Stimulated activated CD4-positive, alpha-beta T cell treated with anti-CD3 and anti-CD28 coated beads, Interleukin-15, amount 100 ng/mL, for 48 hours (primary cell): Measurements from ENCODE around the gene GDPGP1.

Experiments used
- DNase-seq, 2 donors: peaks; one replicate each; pipeline ENCODE4 v3.0.0-alpha.2; 2020; ENCODE audit warnings: low read depth in 2 of 2

Gene GDPGP1

DNA sequence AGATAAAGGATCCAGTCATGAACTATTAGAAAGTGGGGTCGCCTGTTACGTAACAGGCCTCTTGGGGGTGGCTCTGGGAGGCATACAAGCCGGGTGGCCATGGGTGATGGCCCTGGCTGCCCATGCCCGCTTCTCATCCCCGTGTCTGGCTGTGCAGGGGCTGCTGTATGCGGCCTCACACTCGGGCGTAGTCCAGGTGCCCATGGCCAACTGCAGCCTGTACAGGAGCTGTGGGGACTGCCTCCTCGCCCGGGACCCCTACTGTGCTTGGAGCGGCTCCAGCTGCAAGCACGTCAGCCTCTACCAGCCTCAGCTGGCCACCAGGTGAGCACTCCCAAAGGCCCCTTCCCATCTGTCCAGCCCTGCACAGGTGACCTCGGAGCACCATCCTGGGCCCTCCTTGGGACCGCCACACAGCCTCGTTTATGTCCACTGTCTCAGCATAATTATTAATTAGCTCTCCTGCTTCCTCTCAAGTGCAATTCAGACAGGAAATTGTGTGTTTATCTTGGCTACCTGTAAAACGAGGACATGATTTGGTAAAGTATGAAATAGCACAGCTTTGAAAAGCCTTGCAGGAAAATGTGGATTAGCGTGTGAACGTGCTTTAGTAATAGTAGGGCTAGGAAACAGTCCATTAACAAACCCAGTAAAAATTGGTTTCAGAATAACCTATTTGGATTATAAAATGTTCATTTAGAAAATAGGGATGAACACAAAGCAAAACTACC lies 8.3 kb upstream of the GDPGP1 start:
- DNase-seq, result no peak

DNA sequence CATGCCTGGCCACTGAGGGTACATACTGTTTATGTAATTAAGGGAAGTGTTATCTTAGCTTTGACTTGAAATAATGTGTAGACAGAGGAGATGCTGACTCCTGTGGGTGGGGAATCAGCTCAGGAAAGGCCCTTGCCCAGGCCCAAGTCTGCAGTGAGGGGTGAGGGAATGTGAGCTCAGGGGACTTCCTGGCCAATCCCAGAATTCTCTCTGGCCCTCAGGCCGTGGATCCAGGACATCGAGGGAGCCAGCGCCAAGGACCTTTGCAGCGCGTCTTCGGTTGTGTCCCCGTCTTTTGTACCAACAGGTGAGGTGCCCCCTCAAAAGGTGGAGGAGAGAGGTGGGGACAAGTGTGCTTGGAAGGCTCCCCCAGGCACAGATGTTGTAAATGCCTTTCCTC lies 6.7 kb upstream of the GDPGP1 start:
- no peak for DNase-seq

DNA sequence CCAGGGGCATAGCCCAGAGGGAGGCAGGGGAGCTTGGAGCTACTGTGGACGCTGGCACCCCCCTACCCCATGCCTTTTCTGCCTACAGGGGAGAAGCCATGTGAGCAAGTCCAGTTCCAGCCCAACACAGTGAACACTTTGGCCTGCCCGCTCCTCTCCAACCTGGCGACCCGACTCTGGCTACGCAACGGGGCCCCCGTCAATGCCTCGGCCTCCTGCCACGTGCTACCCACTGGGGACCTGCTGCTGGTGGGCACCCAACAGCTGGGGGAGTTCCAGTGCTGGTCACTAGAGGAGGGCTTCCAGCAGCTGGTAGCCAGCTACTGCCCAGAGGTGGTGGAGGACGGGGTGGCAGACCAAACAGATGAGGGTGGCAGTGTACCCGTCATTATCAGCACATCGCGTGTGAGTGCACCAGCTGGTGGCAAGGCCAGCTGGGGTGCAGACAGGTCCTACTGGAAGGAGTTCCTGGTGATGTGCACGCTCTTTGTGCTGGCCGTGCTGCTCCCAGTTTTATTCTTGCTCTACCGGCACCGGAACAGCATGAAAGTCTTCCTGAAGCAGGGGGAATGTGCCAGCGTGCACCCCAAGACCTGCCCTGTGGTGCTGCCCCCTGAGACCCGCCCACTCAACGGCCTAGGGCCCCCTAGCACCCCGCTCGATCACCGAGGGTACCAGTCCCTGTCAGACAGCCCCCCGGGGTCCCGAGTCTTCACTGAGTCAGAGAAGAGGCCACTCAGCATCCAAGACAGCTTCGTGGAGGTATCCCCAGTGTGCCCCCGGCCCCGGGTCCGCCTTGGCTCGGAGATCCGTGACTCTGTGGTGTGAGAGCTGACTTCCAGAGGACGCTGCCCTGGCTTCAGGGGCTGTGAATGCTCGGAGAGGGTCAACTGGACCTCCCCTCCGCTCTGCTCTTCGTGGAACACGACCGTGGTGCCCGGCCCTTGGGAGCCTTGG lies 5.9 kb upstream of the GDPGP1 start:
- no peak for DNase-seq

GRCh38 chr15:90228960-90229359 lies 5.0 kb upstream of the GDPGP1 start:
- DNase-seq, result no peak

- DNase-seq, result no peak
Observed at GRCh38 chr15:90230071-90230494, 3.9 kb upstream of the GDPGP1 start.

DNA sequence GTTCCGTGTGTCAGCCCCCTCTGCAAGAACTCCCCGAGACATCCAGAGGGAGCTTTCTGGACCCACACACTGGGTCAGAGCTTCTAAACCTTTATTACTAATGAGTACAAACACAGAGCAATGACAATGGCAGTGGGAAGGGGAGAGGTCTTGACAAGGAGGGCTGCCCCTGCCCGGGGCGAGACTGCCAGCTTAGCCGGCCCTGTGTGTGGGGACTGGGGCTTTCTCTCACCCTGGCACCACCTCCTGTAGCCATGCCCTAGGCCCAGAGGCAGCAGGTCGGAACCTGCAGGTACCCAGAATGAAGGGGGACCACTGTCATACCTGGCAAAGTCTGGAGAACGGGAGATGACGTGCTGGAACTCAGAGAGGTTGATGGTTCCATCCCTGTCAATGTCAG lies 3.4 kb upstream of the GDPGP1 start:
- DNase-seq, result no peak

GRCh38 chr15:90231028-90232017 lies 2.7 kb upstream of the GDPGP1 start:
- peak; percentile 55 to 56 for DNase-seq

- DNase-seq, result no peak
Observed at GRCh38 chr15:90232196-90232595, 1.8 kb upstream of the GDPGP1 start.

- no peak for DNase-seq
Observed at GRCh38 chr15:90232941-90233386, 1.0 kb upstream of the GDPGP1 start.

DNA sequence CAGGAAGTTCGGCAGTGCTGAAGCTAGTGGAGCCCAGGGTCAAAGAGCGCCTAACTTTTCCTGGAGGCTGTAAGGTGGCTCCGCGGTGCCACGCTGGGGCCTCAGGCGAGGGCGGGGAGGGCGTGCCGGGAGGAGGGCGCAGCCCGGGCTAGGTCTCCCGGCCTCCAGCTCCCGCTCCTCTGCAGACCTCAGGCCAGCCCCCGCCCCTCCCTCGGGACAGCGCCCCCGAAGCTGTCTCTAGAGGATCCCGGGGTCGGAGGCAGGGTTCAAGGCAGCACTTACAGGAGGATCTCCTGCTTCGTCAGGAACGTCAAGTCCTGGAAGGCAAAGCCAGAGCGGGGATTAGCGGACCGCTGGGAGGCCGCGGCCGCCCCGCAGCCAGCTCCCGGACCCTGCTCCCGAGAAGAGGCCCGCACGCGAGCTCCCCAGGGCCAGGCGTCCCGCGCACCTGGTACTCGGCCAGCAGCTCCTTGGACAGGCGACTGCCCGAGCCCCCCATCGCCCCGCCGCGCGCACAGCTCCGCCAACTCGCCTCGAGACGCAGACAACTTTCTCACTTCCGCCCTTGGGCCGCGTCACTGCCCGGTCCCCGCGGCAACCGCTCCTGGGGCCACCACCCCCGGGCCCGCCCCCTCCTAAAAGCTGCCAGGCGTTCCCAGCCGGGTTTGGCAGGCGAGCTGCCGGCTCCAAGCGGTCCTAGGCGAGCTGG lies 468 bp upstream of the GDPGP1 start, which contains the start of gene CIB1:
TSS of gene CIB1 (minus strand) at position 555 of the 709 bp plus-strand sequence. CDS start at position 499, 56 bp downstream.
- DNase-seq, result peak; percentile 96 to 97

GRCh38 chr15:90239371-90239770 lies 5.4 kb downstream of the GDPGP1 start:
- DNase-seq, result no peak

DNA sequence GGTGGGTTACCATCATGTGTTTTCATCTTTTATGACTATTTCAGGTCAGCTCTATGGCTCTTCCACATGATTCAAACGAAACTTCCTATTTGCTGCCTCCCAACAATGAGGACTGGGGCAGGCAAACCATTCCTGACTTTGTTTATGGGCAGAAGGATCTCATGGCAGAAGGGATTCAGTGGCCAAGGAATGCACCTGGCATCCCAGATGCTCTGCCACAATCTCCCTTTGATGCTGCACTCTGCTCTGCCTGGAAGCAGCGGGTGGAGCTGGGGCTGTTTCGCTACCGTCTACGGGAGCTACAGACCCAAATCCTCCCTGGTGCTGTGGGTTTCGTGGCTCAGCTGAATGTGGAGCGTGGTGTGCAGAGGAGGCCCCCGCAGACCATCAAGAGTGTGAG lies 6.8 kb downstream of the GDPGP1 start:
- no peak for DNase-seq

DNA sequence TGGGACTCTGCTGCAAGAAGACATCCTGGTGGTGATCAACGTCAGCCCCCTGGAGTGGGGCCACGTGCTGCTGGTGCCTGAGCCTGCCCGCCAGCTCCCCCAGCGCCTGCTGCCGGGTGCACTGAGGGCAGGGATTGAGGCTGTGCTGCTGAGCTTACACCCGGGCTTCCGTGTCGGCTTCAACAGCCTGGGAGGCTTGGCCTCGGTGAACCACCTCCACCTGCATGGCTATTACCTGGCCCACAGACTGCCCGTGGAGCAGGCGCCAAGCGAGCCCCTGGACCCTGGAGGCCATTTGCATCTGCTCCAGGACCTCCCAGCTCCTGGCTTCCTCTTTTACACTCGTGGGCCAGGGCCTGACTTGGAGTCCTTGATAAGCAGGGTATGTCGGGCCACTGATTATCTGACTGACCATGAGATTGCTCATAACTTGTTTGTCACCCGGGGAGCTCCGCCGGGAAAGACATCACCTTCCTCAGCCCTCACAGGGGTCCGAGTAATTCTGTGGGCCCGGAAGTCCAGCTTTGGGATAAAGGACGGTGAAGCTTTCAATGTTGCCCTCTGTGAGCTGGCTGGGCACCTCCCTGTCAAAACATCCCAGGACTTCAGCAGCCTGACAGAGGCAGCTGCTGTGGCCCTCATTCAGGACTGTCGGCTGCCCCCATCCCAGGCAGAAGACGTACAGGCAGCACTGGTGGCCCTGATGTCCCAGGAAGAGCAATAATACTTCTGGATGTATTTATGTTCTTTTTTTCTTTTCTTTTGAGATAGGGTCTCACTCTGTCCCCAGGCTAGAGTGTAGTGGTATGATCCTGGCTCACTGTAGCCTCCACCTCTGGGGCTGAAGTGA lies 7.6 kb downstream of the GDPGP1 start:
- no peak for DNase-seq

DNA sequence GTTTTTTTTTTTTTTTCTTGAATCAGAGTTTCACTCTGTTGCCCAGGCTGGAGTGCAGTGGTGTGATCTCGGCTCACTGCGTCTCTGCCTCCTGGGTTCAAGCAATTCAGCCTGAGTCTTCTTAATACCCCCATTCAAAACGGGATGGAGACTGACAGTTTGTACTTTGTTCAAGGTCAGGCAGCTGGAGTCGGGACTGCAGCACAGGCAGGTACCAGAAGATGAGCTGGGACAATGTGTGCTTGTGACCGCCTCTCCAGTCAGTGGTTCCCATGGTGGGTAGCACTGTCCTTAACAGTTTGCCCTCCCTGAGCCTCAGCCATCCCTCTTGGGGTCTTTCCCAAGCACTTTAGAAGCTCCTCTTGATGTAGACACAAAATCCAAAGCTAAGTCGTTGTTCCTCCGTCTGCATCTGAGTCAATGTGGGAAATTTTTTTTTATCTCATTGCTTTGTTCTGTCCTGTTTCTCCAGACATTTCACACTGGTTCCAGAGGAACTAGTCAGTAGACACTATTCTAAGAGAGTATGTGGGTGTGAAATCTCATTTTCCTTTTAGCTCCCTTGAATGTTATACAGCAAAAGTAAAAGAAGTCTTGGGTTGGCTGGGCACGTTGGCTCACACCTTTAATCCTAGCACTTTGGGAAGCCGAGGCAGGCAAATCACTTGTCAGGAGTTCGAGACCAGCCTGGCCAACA lies 10.1 kb downstream of the GDPGP1 start:
- DNase-seq, result no peak

DNA sequence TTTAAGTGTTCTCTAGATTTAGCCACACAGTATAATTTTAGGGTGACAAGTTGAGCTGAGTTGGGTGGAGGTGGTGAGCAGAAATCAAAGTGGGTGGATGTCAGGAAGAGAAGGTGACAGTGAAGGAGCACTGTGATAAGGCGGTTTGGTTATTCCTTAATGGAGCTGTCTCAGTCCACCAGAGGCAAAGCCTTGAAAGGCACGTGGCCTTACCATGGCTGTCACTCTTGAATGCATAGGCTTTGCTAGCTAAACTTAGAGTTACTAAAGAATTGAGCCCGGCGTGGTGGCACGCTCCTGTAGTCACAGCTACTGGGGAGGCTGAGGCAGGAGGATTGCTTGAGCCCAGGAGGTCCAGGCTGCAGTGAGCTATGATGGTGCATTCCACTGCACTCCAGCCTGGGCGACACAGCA lies 14.8 kb downstream of the GDPGP1 start:
- no peak for DNase-seq

GRCh38 chr15:90249203-90249863 lies 15.3 kb downstream of the GDPGP1 start, which contains the start of gene TTLL13:
Gene TTLL13 (plus strand): TSS chr15:90249556. CDS start chr15:90250631, 1,075 bp downstream.
- peak; percentile 71 to 74 for DNase-seq

DNA sequence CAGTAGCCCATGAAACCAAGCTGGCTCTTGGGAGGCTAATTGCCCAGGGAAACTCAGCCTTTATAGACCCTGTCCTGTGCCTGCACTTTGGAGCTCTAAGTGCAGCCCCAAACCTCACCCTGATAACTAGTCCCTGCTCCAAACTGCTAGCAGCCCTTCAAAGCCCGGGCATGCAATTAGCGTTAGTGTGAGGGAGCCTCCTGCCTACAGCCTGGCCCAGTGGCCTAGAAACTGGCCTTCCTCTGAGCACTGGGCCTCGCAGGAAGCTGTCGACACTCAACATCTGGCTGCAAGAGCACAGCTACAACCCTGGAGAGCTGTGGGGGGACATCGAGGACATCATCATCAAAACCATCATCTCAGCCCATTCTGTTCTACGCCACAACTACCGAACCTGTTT lies 23.8 kb downstream of the GDPGP1 start:
- DNase-seq, result no peak

GRCh38 chr15:90259524-90259923 lies 25.5 kb downstream of the GDPGP1 start:
- no peak for DNase-seq
